ENCODE data around the gene OR5H1. TPM values are rescaled to one million over a fixed set of nuclear protein-coding genes. Genes with fewer than 3 reads are reported as not detected.

OR5H1 gene
- total RNA-seq, result not detected

DNA sequence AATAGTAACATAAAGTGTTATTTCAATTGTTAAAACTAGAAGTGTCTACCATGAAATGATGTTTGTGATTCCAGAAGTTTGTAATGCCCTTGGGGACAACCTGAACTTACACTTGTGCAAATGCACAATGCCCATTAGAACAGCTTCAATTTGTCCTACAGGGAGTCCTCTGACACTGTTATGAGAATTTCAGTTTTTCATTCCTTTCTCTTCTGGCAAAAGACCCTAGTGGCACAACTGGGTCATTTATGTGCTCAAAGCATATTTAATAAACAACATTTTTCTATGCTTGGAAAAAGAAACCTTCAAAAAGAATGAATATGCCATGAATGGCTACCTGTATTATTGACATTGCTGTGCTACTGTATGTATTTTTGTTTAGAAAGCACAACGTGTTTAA lies at the start of gene OR5H1:
Gene OR5H1 (plus strand): TSS at position 301 of the 400 bp plus-strand sequence. CDS start 1,977 bp downstream, outside the sequence.
- DNase-seq (ENCODE audit: low spot score) (no peak), ATAC-seq (ENCODE audit: insufficient number of reproducible peaks, low FRiP score, low read depth) (no peak)
- Histone ChIP-seq H3K27ac (no peak within 1 kb of the TSS), H3K4me3 (no peak within 1 kb of the TSS), H3K27me3 (replicated peaks; ENCODE audit: insufficient read depth) (no peaks in the 10 kb centered on the region), H3K9me3 (no peaks in the 10 kb centered on the region), H3K36me3 (no peaks in the 10 kb centered on the region), H3K4me1 (ENCODE audit: control insufficient read depth in 1 of 2, low read depth in 2 of 2) (no peaks in the 10 kb centered on the region)
- TF ChIP-seq, protein P1, sequence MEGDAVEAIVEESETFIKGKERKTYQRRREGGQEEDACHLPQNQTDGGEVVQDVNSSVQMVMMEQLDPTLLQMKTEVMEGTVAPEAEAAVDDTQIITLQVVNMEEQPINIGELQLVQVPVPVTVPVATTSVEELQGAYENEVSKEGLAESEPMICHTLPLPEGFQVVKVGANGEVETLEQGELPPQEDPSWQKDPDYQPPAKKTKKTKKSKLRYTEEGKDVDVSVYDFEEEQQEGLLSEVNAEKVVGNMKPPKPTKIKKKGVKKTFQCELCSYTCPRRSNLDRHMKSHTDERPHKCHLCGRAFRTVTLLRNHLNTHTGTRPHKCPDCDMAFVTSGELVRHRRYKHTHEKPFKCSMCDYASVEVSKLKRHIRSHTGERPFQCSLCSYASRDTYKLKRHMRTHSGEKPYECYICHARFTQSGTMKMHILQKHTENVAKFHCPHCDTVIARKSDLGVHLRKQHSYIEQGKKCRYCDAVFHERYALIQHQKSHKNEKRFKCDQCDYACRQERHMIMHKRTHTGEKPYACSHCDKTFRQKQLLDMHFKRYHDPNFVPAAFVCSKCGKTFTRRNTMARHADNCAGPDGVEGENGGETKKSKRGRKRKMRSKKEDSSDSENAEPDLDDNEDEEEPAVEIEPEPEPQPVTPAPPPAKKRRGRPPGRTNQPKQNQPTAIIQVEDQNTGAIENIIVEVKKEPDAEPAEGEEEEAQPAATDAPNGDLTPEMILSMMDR (IDR thresholded peaks at IDR 0.05), result no peak

DNA sequence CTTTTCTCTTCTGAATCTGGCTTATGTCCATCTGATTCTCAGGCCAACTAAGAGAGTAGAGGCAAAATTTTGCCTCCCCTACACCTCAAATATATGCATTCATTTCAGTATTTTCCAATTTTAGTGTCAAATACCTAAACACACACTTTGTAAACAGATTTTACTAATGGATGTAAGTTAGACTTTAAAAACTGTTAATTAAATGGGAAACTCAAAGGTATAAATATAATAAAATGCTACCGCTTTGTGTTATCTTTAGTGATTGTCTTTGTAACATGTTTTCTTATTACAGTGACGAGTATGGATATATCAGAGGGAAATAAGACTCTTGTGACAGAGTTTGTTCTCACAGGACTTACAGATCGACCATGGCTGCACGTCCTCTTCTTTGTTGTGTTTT lies 43.6 kb upstream of the OR5H1 start, which contains the start of gene OR5AC2:
Gene OR5AC2 (plus strand): TSS at position 301 of the 400 bp plus-strand sequence. CDS start 0 bp downstream, at position 301.
- ATAC-seq (ENCODE audit: insufficient number of reproducible peaks, low FRiP score, low read depth) (no peak), DNase-seq (ENCODE audit: low spot score) (no peak)
- no peak within 1 kb of the TSS for H3K4me3 ChIP-seq
- H3K36me3 ChIP-seq, result no peaks in the 10 kb centered on the region
- no peaks in the 10 kb centered on the region for H3K4me1 ChIP-seq (ENCODE audit: control insufficient read depth in 1 of 2, low read depth in 2 of 2)
- H3K27me3 ChIP-seq (replicated peaks; ENCODE audit: insufficient read depth), result no peaks in the 10 kb centered on the region
- TF ChIP-seq, protein P1 (IDR thresholded peaks at IDR 0.05), result no peak
- no peaks in the 10 kb centered on the region for H3K9me3 ChIP-seq
- H3K27ac ChIP-seq, result no peak within 1 kb of the TSS

DNA sequence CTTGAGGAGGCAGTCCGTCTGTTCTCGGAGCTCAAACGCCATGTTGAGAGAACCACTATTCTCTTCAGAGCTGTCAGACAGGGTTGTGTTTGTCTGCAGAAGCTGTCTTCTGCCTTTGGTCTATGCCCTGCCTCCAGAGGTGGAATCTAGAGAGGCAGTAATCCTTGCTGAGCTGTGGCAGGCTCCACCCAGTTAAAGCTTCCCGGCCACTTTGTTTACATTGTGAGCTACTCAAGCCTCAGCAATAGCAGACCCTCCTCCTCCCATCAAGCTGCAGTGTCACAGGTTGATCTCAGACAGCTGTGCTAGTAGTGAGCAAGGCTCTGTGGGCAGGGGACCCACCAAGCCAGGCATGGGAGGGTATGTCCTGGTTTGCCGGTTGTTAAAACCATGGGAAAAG lies 34.6 kb upstream of the OR5H1 start:
- DNase-seq (ENCODE audit: low spot score), result no peak
- Histone ChIP-seq H3K27me3 (replicated peaks; ENCODE audit: insufficient read depth) (no peaks in the 10 kb centered on the region), H3K4me1 (ENCODE audit: control insufficient read depth in 1 of 2, low read depth in 2 of 2) (no peaks in the 10 kb centered on the region), H3K9me3 (no peaks in the 10 kb centered on the region), H3K27ac (no peak overlapping the region), H3K36me3 (no peaks in the 10 kb centered on the region), H3K4me3 (no peak overlapping the region)
- TF ChIP-seq, protein P1 (IDR thresholded peaks at IDR 0.05), result no peak
- no peak for ATAC-seq (ENCODE audit: insufficient number of reproducible peaks, low FRiP score, low read depth)

DNA sequence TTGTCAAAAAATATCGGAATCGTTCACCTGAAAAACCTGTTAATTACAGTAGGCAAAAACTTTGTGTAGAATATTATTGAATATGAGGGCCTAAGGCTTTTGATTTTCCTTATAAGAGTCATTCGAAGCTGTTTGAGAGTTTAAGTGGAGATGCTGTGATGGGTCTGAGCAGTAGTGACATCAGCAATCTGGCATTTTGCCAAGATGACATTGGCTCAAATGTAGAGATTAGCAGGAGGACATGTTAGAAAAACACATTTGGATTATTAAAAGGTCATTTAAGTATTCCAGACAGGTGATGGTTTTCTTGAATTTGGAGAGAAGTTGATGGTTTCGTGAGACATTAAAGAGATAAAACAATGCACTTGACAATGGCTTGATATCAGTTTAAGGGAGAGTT lies 30.7 kb upstream of the OR5H1 start:
- DNase-seq (ENCODE audit: low spot score) (no peak), ATAC-seq (ENCODE audit: insufficient number of reproducible peaks, low FRiP score, low read depth) (no peak)
- Histone ChIP-seq H3K4me1 (ENCODE audit: control insufficient read depth in 1 of 2, low read depth in 2 of 2) (no peaks in the 10 kb centered on the region), H3K27ac (no peak overlapping the region), H3K4me3 (no peak overlapping the region), H3K36me3 (no peaks in the 10 kb centered on the region), H3K27me3 (replicated peaks; ENCODE audit: insufficient read depth) (no peaks in the 10 kb centered on the region), H3K9me3 (no peaks in the 10 kb centered on the region)
- TF ChIP-seq, protein P1 (IDR thresholded peaks at IDR 0.05), result no peak

DNA sequence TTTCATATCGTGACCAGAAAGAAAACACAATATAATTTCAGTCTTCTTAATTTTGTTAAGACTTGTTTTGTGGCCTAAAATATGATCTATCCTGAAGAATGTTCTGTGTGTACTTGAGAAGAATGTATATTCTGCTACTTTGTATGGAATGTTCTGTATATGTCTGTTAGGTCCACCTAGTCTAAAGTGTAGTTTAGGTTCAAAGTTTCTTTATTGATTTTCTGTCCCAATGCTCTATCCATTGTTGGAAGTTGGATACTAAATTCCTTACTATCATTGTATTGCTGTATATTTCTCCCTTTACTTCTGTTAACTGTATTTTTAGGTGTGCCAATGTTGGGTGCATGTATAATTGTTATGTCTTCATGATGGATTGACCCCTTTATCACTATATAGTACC lies 22.4 kb upstream of the OR5H1 start:
- Histone ChIP-seq H3K36me3 (no peaks in the 10 kb centered on the region), H3K27me3 (replicated peaks; ENCODE audit: insufficient read depth) (no peaks in the 10 kb centered on the region), H3K9me3 (no peaks in the 10 kb centered on the region), H3K4me1 (ENCODE audit: control insufficient read depth in 1 of 2, low read depth in 2 of 2) (no peaks in the 10 kb centered on the region), H3K4me3 (no peak overlapping the region), H3K27ac (no peak overlapping the region)
- DNase-seq (ENCODE audit: low spot score) (no peak), ATAC-seq (ENCODE audit: insufficient number of reproducible peaks, low FRiP score, low read depth) (no peak)
- TF ChIP-seq, protein P1 (IDR thresholded peaks at IDR 0.05), result no peak

Measured in thoracic aorta (tissue), 2 donors.